GM18909 (cell line): ENCODE data around the gene GIT2.
"Not testable (repeated sequence)": the region's sequence is repeated elsewhere in the genome, so short reads cannot be mapped to it uniquely, and the experiment has no call there.

ENCODE experiments used
- ATAC-seq: cut with Tn5 transposase; IDR thresholded peaks from one replicate; pipeline ENCODE4 v1.9.1; 2021; ENCODE audit warnings: mild to moderate bottlenecking; ENCODE audit not compliant: unreplicated experiment, poor library complexity

Gene GIT2

GRCh38 chr12:109896188-109896587, 100.0 kb downstream of the GIT2 start:
- ATAC-seq: no peak

- no peak for ATAC-seq
Observed at GRCh38 chr12:109894939-109895338, 101.2 kb downstream of the GIT2 start.

- no peak for ATAC-seq
Observed at GRCh38 chr12:109893261-109893995, 102.7 kb downstream of the GIT2 start.

- ATAC-seq: peak; percentile 83
Observed at GRCh38 chr12:109892748-109893147, 103.4 kb downstream of the GIT2 start.

- no peak for ATAC-seq
Observed at GRCh38 chr12:109892165-109892715, 103.9 kb downstream of the GIT2 start.

- ATAC-seq: not testable (repeated sequence)
Observed at GRCh38 chr12:109891731-109892130, 104.4 kb downstream of the GIT2 start.

- no peak for ATAC-seq
Observed at GRCh38 chr12:109890620-109891170, 105.5 kb downstream of the GIT2 start.

GRCh38 chr12:109888179-109889020, 107.8 kb downstream of the GIT2 start:
- no peak for ATAC-seq

GRCh38 chr12:109885616-109886015, 110.6 kb downstream of the GIT2 start:
- no peak for ATAC-seq

GRCh38 chr12:109883461-109883860, 112.7 kb downstream of the GIT2 start:
- ATAC-seq: no peak

GRCh38 chr12:109881752-109882151, 114.4 kb downstream of the GIT2 start:
- ATAC-seq: no peak

GRCh38 chr12:109880938-109881337, 115.2 kb downstream of the GIT2 start:
- ATAC-seq: no peak

- peak; percentile 93 for ATAC-seq
Observed at GRCh38 chr12:109880043-109880931, 115.9 kb downstream of the GIT2 start, which contains the start of gene GLTP. GLTP (minus strand) TSS chr12:109880541; CDS start chr12:109880374, 167 bp downstream.
